Head of caudate nucleus (tissue), 42 donors: Measurements from ENCODE around the gene RAB28.
A peak's percentile ranks its signal among the peaks of the same experiment; 100 is the strongest.

Experiments used
- DNase-seq, 42 donors: peaks; one replicate each; pipeline versions ENCODE4 v3.0.0 to v3.0.0-alpha.2; 2020 to 2021; ENCODE audit warnings: mixed read lengths in 7 of 42
- intact Hi-C: fragments of 100-400 bp; cut with DNase I; formaldehyde crosslinking; loops from one replicate; pipeline ENCODE4 v1.15.0; 2022

RAB28 gene

GRCh38 chr4:13484122-13484748 lies at the start of gene RAB28:
Gene RAB28, minus strand, starts transcription at chr4:13484340.
- intact Hi-C loops, result no loop called here
- DNase-seq, result peak; percentile 95 to 99 (median 97)

- intact Hi-C loops, result no loop called here
- DNase-seq, result no peak
Measured at GRCh38 chr4:13531625-13531998, 47.5 kb upstream of the RAB28 start.

- DNase-seq, result no peak
- intact Hi-C loops, result no loop called here
Measured at GRCh38 chr4:13530823-13531624, 46.9 kb upstream of the RAB28 start.

- no peak for DNase-seq
- intact Hi-C loops, result no loop called here
Measured at GRCh38 chr4:13529128-13529919, 45.2 kb upstream of the RAB28 start.

GRCh38 chr4:13528821-13529127 lies 44.6 kb upstream of the RAB28 start:
- intact Hi-C loops, result no loop called here
- DNase-seq, result no peak

- intact Hi-C loops, result no loop called here
- no peak for DNase-seq
Measured at GRCh38 chr4:13527981-13528820, 44.1 kb upstream of the RAB28 start.

- no peak for DNase-seq
- intact Hi-C loops, result no loop called here
Measured at GRCh38 chr4:13527192-13527980, 43.2 kb upstream of the RAB28 start.

GRCh38 chr4:13526658-13527057 lies 42.5 kb upstream of the RAB28 start:
- no peak for DNase-seq
- intact Hi-C loops, result no loop called here

- intact Hi-C loops, result no loop called here
- no peak for DNase-seq
Measured at GRCh38 chr4:13525606-13526281, 41.6 kb upstream of the RAB28 start.

- no peak for DNase-seq
- intact Hi-C loops, result no loop called here
Measured at GRCh38 chr4:13524504-13525243, 40.5 kb upstream of the RAB28 start.

GRCh38 chr4:13523591-13524503 lies 39.7 kb upstream of the RAB28 start:
- DNase-seq, result no peak
- intact Hi-C loops, result no loop called here

- no peak for DNase-seq
- intact Hi-C loops, result no loop called here
Measured at GRCh38 chr4:13523105-13523477, 39.0 kb upstream of the RAB28 start.

GRCh38 chr4:13522282-13523104 lies 38.4 kb upstream of the RAB28 start:
- no peak for DNase-seq

GRCh38 chr4:13521047-13521446 lies 36.9 kb upstream of the RAB28 start:
- DNase-seq, result no peak
- intact Hi-C loops, result no loop called here

More at GRCh38 chr4:13522282-13523104, 38.4 kb upstream of the RAB28 start:
- intact Hi-C loops, result no loop called here

- intact Hi-C loops, result no loop called here
Measured at GRCh38 chr4:13516315-13516860, 32.2 kb upstream of the RAB28 start.

More at GRCh38 chr4:13516315-13516860, 32.2 kb upstream of the RAB28 start:
- DNase-seq, result no peak
